GM19239 (cell line): Measurements from ENCODE around the gene TCEAL2.
A peak's percentile ranks its signal among the peaks of the same experiment; 100 is the strongest.
"Not testable (repeated sequence)": the region's sequence is repeated elsewhere in the genome, so short reads cannot be mapped to it uniquely, and the experiment has no call there.

Experiments used
- DNase-seq: peaks from one replicate; pipeline ENCODE4 v3.0.0; 2011; ENCODE audit warnings: low spot score; ENCODE audit not compliant: insufficient read length
- FAIRE-seq: peaks from 2 replicates; lab custom pipeline; 2011; peaks lifted over from hg19 to GRCh38; lab: Jason Lieb, UNC

TCEAL2 gene

GRCh38 chrX:102125436-102125835 is at the start of gene TCEAL2:
TSS of gene TCEAL2 (plus strand) at chrX:102125679. CDS start at chrX:102126831, 1,152 bp downstream.
- FAIRE-seq, DNase-seq: not testable (repeated sequence)

DNA sequence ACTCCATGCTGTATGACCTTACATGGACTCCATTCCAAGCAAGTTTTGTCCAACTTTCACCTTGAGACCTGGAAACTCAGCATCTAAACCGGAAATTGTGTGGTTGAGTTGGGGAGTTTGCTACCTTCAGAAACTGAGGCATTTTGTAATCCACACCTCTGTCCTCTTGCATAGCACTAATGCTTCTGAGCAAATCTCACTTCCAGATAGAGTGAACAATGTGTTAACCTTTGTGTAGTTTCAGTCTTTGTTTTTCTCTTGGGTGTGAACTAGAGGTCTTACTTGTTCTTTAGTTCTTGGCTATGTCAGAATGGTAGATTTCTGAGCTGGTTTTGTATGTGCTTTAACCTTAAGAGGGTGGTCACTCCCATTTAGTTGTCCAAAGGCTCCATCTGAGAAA is 48.1 kb upstream of the TCEAL2 start:
- no peak for FAIRE-seq

DNA sequence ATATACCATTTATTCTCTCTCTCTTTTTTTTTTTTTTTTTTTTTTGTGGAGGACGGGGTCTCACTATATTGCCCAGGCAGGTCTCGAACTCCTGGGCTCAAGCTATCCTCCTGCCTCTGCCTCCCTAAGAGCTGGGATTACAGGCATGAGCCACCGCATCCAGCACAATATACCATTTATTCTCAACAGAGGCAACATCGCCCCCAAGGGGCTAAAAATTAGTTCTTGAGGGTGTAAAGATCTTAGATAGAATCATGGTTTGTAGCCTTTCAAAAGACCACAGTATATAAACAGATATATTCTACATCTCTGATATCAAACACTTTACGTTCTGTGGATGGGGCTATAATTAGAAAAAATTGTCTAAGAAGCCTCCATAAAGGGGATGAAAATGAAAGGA is 39.8 kb upstream of the TCEAL2 start:
- DNase-seq (no peak), FAIRE-seq (no peak)

More for the DNA sequence above, 48.1 kb upstream of the TCEAL2 start:
- DNase-seq = no peak

- FAIRE-seq = no peak
- no peak for DNase-seq
Measured at GRCh38 chrX:102113367-102113766, 12.1 kb upstream of the TCEAL2 start.

- no peak for FAIRE-seq
- no peak for DNase-seq
Measured at GRCh38 chrX:102115748-102116147, 9.7 kb upstream of the TCEAL2 start.

- DNase-seq = not testable (repeated sequence)
- peak; percentile 40 for FAIRE-seq
Measured at GRCh38 chrX:102125014-102125413, 465 bp upstream of the TCEAL2 start.

DNA sequence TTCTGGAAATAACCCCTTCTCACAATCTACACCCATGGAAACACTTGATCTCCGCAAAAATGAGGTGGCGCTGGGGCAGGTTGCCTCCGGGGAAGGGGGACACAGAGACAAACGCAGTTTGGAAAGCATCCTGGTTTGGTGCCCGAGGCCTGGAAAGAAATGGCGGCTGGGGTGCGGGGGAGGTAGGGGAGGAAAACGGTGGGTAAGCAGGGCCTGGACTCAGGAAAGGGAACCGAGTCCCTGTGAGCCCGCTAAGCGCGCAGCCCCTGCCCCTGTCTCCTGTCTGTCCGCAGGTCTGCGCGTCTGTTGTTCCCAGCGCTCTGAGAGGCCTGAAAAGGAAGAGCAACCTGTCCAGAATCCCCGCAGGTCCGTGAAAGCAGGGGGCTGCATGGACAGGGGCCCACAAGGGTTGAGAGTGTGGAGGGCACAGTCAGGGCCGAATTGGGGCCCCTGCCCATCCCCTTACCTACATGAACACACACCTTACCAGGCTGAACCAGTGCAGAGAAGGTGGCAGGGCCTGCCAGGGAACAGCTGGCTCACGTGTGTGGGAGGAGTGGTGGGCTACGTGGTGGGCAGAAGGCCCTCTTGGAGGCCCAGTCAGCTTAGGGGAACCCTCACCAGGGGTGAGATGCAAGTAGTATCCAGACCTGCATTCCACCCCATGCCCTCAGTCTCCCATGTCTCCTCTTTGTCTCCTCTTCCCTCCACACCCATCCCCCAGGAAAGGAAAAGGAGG is 770 bp downstream of the TCEAL2 start:
- FAIRE-seq, DNase-seq: not testable (repeated sequence)

DNA sequence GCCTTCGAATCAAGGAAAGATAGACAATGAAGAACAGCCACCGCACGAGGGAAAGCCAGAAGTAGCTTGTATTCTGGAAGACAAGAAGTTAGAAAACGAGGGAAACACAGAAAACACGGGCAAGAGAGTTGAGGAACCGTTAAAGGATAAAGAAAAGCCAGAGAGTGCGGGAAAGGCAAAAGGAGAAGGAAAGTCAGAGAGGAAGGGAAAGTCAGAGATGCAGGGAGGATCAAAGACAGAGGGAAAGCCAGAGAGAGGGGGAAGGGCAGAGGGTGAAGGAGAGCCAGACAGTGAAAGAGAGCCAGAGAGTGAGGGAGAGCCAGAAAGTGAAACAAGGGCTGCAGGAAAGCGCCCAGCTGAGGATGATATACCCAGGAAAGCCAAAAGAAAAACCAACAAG is 1.4 kb downstream of the TCEAL2 start:
- FAIRE-seq (no peak), DNase-seq (no peak)

DNA sequence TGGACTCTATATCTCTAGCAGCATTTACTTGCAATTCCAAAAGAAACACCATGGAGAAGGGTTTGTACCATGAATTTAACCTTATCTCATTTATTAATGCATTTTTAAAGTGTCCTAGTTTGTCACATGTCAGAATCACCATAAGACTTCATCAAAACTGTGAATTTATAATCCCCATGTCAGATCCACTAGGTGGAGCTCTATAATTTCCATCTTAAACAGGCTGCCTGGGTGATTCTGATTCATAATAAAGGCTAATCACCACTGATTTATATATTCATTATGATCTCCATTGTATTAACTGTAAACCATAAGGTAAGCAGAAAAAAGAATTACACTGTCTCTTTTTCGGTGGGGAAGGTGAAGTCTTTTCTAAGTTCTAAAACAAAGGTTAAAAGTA is 4.0 kb downstream of the TCEAL2 start:
- DNase-seq (no peak), FAIRE-seq (no peak)

GRCh38 chrX:102138064-102138463 is 12.6 kb downstream of the TCEAL2 start:
- DNase-seq (no peak), FAIRE-seq (no peak)

DNA sequence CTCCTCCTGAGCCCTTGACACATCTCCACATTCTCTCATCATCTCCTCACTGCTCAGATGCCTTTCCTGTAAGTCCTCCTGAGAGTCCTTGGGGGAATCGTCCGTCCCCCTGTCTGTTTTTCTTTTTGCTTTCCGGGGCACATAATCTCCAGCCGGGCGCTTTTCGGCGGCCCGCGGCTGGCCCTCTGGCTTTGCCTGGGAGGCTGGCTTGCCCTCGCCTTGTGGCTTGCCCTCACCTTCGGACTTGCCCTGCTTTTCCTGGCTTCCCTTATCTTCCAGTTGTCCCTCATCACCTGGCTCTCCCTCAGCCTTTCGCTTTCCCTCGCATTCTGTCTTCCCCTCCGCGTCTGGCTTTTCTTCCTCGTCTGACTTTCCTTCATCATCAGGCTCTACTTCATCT is 15.4 kb downstream of the TCEAL2 start:
- not testable (repeated sequence) for DNase-seq
- peak; percentile 66 for FAIRE-seq

GRCh38 chrX:102141631-102142030 is 16.2 kb downstream of the TCEAL2 start:
- not testable (repeated sequence) for FAIRE-seq, DNase-seq

DNA sequence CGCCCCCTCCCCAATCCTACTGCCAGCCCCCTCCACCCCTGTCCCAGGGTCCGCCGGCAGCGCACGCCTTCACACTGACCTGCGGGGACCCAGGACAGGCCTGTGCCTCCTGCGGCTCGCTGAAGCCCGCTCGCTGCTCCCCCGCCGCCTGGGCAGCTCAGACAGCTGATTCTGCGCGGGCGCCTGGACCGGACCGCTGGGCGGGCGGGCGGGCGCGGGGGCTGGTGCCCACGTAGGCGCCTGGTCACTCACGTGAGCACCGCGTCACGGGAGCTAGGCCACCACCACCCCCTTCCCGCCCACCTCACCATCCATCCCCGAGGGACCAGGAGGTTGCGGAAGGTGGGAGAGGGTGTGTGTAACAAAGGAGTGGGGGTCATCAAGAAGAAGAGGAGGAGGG is 16.8 kb downstream of the TCEAL2 start, which contains the start of gene TCEAL6:
Gene TCEAL6, minus strand, starts transcription at position 208 of the 400 bp plus-strand sequence.
- not testable (repeated sequence) for DNase-seq, FAIRE-seq

- FAIRE-seq (peak; percentile 28), DNase-seq (no peak)
Measured at GRCh38 chrX:102154218-102154860, 28.9 kb downstream of the TCEAL2 start.

GRCh38 chrX:102154900-102155805 is 29.7 kb downstream of the TCEAL2 start:
- FAIRE-seq = no peak
- DNase-seq = no peak

DNA sequence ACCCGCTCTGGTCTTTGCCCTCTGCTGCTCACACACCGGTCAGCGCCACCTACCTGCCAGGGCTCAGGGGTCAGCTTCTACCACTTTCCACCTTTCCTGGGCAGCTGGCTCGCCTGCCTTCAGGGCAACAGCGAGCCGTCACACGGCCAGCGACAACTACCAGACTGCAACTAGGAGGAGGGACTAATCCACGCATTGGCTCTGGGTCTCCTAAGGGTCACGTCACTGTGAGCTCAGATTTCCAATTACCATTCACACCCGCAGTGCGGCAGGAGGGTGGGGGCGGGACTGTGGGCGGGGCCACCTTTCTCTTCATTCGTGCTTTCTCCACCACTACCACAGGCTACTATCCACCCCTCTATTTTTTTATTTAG is 30.3 kb downstream of the TCEAL2 start, which contains the start of gene BEX5:
Gene BEX5, minus strand, starts transcription at position 172 of the 374 bp plus-strand sequence. CDS start 1,712 bp downstream, outside the sequence.
- peak; percentile 6 for DNase-seq
- FAIRE-seq = no peak
